ENCODE results near the gene RGS16. TPM values are rescaled to one million over a fixed set of nuclear protein-coding genes. Genes with fewer than 3 reads are reported as not detected.

The RGS16 gene
- total RNA-seq, 1 experiment from 2014 or later: 6.5 TPM

- Histone ChIP-seq H3K36me3 (ENCODE audit: control insufficient read depth in 1 of 2, insufficient read depth in 2 of 2, low read length in 2 of 2) (no peaks in the 10 kb centered on the region), H3K27me3 (ENCODE audit: insufficient read depth, low read length) (no peaks in the 10 kb centered on the region), H3K4me3 (replicated peaks in 1 of 2; ENCODE audit: low read depth in 1 of 2, low read length in 2 of 2) (no peak overlapping the region), H3K4me1 (ENCODE audit: control insufficient read depth in 1 of 2, insufficient read depth in 2 of 2, low read length in 2 of 2) (peaks cover 0 to 4% of the 10 kb centered on the region in 2 experiments; a peak in 1 of 4 replicates), H3K9ac (ENCODE audit: low read length) (no peak overlapping the region), H3K79me2 (ENCODE audit: insufficient read depth, low read length) (no peaks in the 10 kb centered on the region), H3K9me2 (ENCODE audit: insufficient read depth) (no peaks in the 10 kb centered on the region), H3K27ac (ENCODE audit: low read depth, low read length) (no peak overlapping the region), H4K20me1 (ENCODE audit: insufficient read depth) (no peaks in the 10 kb centered on the region), H2AFZ (ENCODE audit: low read depth, low read length, poor library complexity, severe bottlenecking) (no peak overlapping the region), H3K9me3 (ENCODE audit: control insufficient read depth in 1 of 2, insufficient read depth in 1 of 2, low read depth in 1 of 2, low read length in 2 of 2) (no peaks in the 10 kb centered on the region), H3K4me2 (ENCODE audit: low read length) (no peak overlapping the region)
- ChIA-PET POLR2A (no interaction called here), RAD21 (ENCODE audit: low non-redundant PET in 1 of 2, low total read pairs in 2 of 2, uncharacterized antibody in 2 of 2, unreplicated experiment in 2 of 2) (no interaction called here), CTCF (no interaction called here)
- ATAC-seq: no peak
- TF ChIP-seq EGR1 (IDR thresholded peaks at IDR 0.05; ENCODE audit: low read depth) (no peak), JUND (IDR thresholded peaks at IDR 0.05) (no peak), TCF7L2 (IDR thresholded peaks at IDR 0.05; ENCODE audit: borderline replicate concordance, extremely low read depth, insufficient read depth, insufficient read length) (no peak), ZFX (IDR thresholded peaks at IDR 0.05) (no peak), POLR2AphosphoS5 (IDR thresholded peaks at IDR 0.05; ENCODE audit: low read depth, low read length) (no peak), REST (IDR thresholded peaks at IDR 0.05; ENCODE audit: low read depth) (no peak), CBX3 (IDR thresholded peaks at IDR 0.05; ENCODE audit: low read depth) (no peak), CEBPB (IDR thresholded peaks at IDR 0.05; ENCODE audit: low read depth) (no peak), ELF1 (IDR thresholded peaks at IDR 0.05; ENCODE audit: borderline replicate concordance, low read depth) (no peak), SRF (IDR thresholded peaks at IDR 0.05; ENCODE audit: low read depth) (no peak), FOSL1 (IDR thresholded peaks at IDR 0.05; ENCODE audit: low read depth) (no peak), SIN3A (IDR thresholded peaks at IDR 0.05; ENCODE audit: low read depth) (no peak), RAD21 (IDR thresholded peaks at IDR 0.05; ENCODE audit: low read depth) (no peak), MAX (IDR thresholded peaks at IDR 0.05) (no peak), EZH2phosphoT487 (IDR thresholded peaks at IDR 0.05; ENCODE audit: borderline replicate concordance) (no peak), ATF3 (IDR thresholded peaks at IDR 0.05) (no peak), ZNF274 (IDR thresholded peaks at IDR 0.05; ENCODE audit: low read depth, low read length) (no peak)
- intact Hi-C loops (cut with micrococcal nuclease): no loop called here
- DNase-seq (ENCODE audit: low read depth, low spot score): no peak
- no TSS peak for BruUV-seq (replicated peaks)
Observed at GRCh38 chr1:182642461-182642860, 38.3 kb upstream of the RGS16 start.

Data from HCT116 (cell line).